ENCODE data around the gene LPAR1.

DNA sequence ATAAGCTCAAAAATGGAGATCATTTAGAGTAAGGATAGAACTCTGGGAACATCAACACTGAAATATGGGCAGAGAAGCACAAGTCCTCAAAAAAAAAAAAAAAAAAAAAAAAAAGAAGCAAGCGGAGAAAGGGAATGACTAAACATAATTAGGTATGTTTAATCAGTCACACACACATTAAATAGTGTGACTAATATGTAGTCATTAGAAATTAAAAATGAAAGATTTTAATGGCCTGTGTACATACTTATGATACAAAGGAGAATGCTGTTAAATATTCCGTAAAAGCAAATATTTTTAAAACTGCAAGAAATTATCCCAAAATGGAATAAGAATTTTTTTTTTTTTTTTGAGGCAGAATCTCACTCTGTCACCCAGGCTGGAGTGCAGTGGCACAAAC, 10.5 kb downstream of the LPAR1 start:
- TF ChIP-seq, protein P1, sequence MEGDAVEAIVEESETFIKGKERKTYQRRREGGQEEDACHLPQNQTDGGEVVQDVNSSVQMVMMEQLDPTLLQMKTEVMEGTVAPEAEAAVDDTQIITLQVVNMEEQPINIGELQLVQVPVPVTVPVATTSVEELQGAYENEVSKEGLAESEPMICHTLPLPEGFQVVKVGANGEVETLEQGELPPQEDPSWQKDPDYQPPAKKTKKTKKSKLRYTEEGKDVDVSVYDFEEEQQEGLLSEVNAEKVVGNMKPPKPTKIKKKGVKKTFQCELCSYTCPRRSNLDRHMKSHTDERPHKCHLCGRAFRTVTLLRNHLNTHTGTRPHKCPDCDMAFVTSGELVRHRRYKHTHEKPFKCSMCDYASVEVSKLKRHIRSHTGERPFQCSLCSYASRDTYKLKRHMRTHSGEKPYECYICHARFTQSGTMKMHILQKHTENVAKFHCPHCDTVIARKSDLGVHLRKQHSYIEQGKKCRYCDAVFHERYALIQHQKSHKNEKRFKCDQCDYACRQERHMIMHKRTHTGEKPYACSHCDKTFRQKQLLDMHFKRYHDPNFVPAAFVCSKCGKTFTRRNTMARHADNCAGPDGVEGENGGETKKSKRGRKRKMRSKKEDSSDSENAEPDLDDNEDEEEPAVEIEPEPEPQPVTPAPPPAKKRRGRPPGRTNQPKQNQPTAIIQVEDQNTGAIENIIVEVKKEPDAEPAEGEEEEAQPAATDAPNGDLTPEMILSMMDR (conservative IDR thresholded peaks at IDR 0.05 in 1 of 2, IDR thresholded peaks at IDR 0.05 in 1 of 2; ENCODE audit: low read depth in 1 of 2, low read length in 2 of 2), result no peak
- no peak for TF ChIP-seq EZH2 (IDR thresholded peaks at IDR 0.05; ENCODE audit: low read length, missing control alignments)

Data from fibroblast of lung (primary cell).